Mesothelial cell of epicardium (in vitro differentiated cells): ENCODE measurements around the gene ALKAL2. TPM values are rescaled to one million over a fixed set of nuclear protein-coding genes. Genes with fewer than 3 reads are reported as not detected.

Experiments used
- DNase-seq, 2 experiments: peaks; one replicate each; pipeline ENCODE4 v3.0.0; 2021; ENCODE audit warnings: low spot score in 2 of 2; ENCODE audit not compliant: unreplicated experiment in 2 of 2
- H3K27ac Mint-ChIP-seq: 2 replicates; pipeline ENCODE4 v1.8.0; 2021; ENCODE audit warnings: mixed read lengths
- H3K27me3 Mint-ChIP-seq: 2 replicates; pipeline ENCODE4 v1.8.0; 2021; ENCODE audit warnings: low read depth, mixed read lengths
- H3K36me3 Mint-ChIP-seq: 2 replicates; pipeline ENCODE4 v1.8.0; 2021; ENCODE audit warnings: mixed read lengths
- H3K4me1 Mint-ChIP-seq: 2 replicates; pipeline ENCODE4 v1.8.0; 2021; ENCODE audit warnings: mixed read lengths
- H3K4me3 Mint-ChIP-seq: 2 replicates; pipeline ENCODE4 v1.8.0; 2021; ENCODE audit warnings: mild to moderate bottlenecking, moderate library complexity, mixed read lengths
- H3K9me3 Mint-ChIP-seq: 2 replicates; pipeline ENCODE4 v1.8.0; 2021; ENCODE audit warnings: mixed read lengths
- total RNA-seq: library from RNA; stranded (reverse); gene quantifications from 3 replicates; pipeline ENCODE4 v1.2.1, GENCODE V29; 2021
- TF ChIP-seq, protein P1 (sequence below): fragments of 200-600 bp; sonication (generic); IDR thresholded peaks from one replicate; pipeline ENCODE4 v1.5.0; 2021; ENCODE audit warnings: antibody characterized with exemption; ENCODE audit not compliant: unreplicated experiment

ALKAL2 gene
- total RNA-seq, 1 donor from 2014 or later = 1.1 TPM

DNA sequence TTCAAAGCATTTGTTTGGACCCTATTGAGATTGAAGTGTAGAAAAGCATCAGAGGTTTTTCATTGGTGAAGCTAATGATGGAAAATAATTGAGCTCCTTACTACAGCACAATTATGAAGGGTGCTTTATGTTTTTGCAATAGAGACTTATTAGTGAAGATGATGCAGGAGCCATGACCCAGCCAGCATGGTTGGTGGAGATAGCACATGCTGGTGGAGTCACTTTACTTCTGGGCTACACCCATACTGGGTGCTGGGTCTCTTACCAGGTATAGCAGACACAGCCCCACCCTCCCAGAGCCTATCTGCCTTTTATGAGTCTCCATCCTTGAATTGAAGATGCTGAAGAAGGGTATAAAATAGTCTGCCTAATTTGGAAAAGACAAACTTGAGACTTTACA is 19.6 kb downstream of the ALKAL2 start:
- Mint-ChIP-seq H3K4me3 (no peak overlapping the region), H3K27ac (no peak overlapping the region), H3K36me3 (peaks cover 2% of the 10 kb centered on the region), H3K4me1 (peaks cover 22% of the 10 kb centered on the region), H3K27me3 (no peaks in the 10 kb centered on the region), H3K9me3 (no peaks in the 10 kb centered on the region)
- DNase-seq = no peak
- TF ChIP-seq, protein P1, sequence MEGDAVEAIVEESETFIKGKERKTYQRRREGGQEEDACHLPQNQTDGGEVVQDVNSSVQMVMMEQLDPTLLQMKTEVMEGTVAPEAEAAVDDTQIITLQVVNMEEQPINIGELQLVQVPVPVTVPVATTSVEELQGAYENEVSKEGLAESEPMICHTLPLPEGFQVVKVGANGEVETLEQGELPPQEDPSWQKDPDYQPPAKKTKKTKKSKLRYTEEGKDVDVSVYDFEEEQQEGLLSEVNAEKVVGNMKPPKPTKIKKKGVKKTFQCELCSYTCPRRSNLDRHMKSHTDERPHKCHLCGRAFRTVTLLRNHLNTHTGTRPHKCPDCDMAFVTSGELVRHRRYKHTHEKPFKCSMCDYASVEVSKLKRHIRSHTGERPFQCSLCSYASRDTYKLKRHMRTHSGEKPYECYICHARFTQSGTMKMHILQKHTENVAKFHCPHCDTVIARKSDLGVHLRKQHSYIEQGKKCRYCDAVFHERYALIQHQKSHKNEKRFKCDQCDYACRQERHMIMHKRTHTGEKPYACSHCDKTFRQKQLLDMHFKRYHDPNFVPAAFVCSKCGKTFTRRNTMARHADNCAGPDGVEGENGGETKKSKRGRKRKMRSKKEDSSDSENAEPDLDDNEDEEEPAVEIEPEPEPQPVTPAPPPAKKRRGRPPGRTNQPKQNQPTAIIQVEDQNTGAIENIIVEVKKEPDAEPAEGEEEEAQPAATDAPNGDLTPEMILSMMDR = no peak

DNA sequence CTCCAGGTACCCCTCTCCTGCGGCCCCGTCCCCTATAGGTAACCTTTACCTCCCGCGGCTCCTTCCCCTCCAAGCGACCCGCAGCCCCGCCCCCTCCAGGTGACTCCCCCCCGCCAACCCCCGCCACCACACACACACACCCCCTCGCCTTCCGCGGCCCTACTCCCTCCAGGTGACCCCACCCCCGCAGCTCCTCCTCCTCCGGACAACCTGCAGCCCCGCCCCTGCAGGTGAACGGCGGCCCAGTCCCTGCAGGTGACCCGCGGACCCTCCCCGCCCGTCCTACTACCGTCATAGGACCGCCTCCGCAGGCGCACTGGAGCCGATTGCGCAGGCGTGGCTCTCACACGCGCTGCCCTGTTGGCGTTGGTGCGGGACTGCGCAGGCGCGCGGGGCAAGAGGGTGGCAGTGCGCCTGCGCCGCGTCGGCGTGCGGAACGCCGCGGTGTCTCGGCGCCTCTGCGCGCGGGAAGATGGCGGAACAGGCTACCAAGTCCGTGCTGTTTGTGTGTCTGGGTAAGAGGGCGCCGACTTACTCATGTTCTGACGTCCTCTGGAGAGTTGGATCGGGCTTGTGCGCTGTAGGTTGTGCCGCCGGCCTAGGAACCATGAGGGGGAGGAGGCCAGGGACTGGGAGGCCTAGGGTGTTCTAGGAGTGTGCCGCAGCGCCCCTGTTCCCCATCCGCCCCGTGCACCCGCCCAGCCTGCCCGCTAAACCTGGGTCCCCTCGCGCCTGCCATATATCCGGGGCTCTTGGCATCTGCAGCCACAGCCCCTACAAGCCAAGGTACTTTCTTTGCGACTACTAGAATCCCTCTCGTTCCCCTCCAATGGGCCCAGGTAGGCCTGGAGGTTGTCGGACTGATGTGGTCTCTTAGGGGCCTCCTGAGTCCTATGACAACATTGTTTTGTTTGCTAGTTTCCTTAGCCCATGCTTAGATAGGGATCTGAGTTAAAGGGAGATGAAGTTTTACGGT is 23.1 kb downstream of the ALKAL2 start, which contains the start of gene ACP1:
Gene ACP1, plus strand, starts transcription at position 455 of the 976 bp plus-strand sequence. Its CDS starts 18 bp downstream, at position 473.
- Mint-ChIP-seq H3K27ac (peak within 1 kb of the TSS; percentile 97), H3K4me3 (peak within 1 kb of the TSS; percentile 92), H3K27me3 (no peaks in the 10 kb centered on the region), H3K4me1 (peaks cover 41% of the 10 kb centered on the region), H3K9me3 (no peaks in the 10 kb centered on the region), H3K36me3 (peaks cover 3% of the 10 kb centered on the region)
- peak; percentile 91 to 95 for DNase-seq
- TF ChIP-seq, protein P1 = no peak

DNA sequence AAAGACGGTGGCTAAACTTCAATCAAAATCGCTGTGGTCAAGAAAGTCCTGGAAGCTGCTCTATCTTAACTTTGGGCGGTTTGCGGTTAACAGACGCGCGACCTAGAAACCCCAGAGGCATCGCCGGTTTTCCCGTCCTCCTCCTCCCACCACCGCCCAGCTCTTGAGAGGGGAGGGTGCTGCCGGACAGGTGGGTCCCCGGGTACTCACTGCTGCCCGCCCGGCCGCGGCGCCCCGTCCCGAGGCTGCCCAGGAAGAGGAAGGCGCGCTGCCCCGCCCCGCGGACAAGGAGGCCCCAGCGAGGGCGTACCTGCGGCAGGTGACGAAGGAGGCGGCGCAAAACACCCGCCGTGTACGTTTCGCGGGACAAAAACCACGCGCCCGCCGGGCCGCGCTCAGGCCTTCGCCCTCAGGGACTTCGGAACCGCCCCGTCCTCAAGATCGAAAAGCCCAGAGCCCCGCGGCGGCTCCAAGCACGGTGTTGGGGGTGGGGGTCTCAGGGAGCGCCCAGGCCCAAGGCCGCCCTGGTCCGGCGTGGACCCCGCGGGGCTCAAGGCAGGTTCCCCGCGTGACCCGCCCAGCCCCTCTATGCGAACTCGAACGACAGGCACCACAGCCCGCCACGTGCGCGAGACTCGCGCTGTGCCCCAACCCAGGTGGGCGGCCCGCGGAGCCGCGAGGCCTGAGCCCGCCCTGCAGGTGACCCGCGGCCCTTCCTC is 24.0 kb downstream of the ALKAL2 start, which contains the start of gene SH3YL1:
Gene SH3YL1, minus strand, starts transcription at position 259 of the 719 bp plus-strand sequence. Its CDS starts 48 bp downstream, at position 211.
- Mint-ChIP-seq H3K36me3 (peaks cover 8% of the 10 kb centered on the region), H3K4me3 (peak within 1 kb of the TSS; percentile 92), H3K27me3 (no peaks in the 10 kb centered on the region), H3K9me3 (peaks cover under 1% of the 10 kb centered on the region), H3K4me1 (peaks cover 43% of the 10 kb centered on the region), H3K27ac (peak within 1 kb of the TSS; percentile 97)
- TF ChIP-seq, protein P1 = no peak
- DNase-seq = peak in 1 of 2 experiments; percentile 65

DNA sequence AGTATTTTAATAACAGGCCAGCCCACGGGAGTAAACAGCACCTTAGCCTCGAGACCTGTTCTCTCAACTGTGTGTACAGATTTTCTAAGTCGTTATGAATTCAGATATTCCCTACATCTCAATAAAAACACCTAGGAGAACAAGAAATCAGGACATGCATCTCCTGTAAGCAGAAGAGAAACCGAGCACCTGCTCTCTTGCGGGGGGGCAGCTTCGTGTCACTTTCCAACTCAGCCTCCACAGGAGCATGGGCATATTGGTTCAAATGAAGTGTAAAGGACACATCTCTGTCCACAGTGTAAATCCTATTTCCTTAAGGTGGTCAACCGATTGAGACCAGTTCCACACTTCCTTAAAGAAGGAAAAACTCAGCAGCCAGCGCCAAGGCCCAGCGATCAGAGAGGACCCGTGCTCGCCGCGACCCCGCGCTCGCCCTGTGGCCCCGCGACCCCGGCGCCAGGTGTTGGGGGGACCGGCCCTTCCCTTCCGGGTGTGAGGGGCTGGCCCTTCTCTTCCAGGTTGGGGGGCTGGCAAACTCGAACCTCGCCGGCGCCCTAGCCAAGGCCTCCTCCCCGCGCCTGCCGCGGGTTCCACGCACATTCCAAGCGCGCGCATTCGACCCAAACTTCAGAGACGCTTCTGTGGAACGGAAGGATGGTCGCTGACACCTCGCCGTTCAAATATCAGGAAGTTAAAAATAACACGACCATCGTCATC is 24.7 kb downstream of the ALKAL2 start:
- H3K4me3 Mint-ChIP-seq = peak overlapping the region; percentile 92
- H3K27ac Mint-ChIP-seq = peak overlapping the region; percentile 76
- peak in 1 of 2 experiments; percentile 42 for DNase-seq
- TF ChIP-seq, protein P1 = no peak
- H3K27me3 Mint-ChIP-seq = no peaks in the 10 kb centered on the region
- H3K4me1 Mint-ChIP-seq = peaks cover 43% of the 10 kb centered on the region
- H3K9me3 Mint-ChIP-seq = peaks cover 8% of the 10 kb centered on the region
- peaks cover 15% of the 10 kb centered on the region for H3K36me3 Mint-ChIP-seq

DNA sequence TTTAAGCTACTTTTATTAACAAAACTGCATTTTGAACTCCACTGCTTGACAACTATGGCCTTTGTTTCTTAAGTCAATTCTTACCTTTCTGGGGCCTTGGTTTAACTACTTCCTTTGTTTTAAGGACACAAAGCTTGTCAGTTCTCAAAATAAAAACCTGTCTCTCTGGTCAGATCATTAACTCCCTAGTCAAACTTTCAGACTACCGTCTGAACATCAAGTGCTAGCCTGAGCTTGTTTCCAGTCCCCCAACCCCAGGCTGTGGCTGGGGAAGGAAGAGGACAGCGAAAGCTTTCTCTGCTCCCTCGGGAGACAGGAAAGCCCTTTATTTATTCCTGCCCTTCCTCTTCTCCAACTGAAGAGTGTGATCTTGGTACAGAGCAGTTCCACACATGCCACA is 25.8 kb downstream of the ALKAL2 start:
- H3K27ac Mint-ChIP-seq = peak overlapping the region; percentile 68
- H3K36me3 Mint-ChIP-seq = peaks cover 22% of the 10 kb centered on the region
- DNase-seq = no peak
- TF ChIP-seq, protein P1 = no peak
- no peaks in the 10 kb centered on the region for H3K27me3 Mint-ChIP-seq
- H3K9me3 Mint-ChIP-seq = peaks cover 19% of the 10 kb centered on the region
- H3K4me1 Mint-ChIP-seq = peaks cover 40% of the 10 kb centered on the region
- H3K4me3 Mint-ChIP-seq = peak overlapping the region; percentile 62
